Medulla oblongata (tissue), 1 donor: ENCODE results near the gene ERBB4.
"Not testable (repeated sequence)": the region's sequence is repeated elsewhere in the genome, so short reads cannot be mapped to it uniquely, and the experiment has no call there.

ENCODE experiments used
- DNase-seq: peaks from one replicate; pipeline ENCODE4 v3.0.0-alpha.2; 2015; ENCODE audit errors: extremely low spot score

ERBB4 gene

GRCh38 chr2:212226114-212226513 is 312.5 kb downstream of the ERBB4 start:
- DNase-seq: no peak

GRCh38 chr2:212223696-212224095 is 314.9 kb downstream of the ERBB4 start:
- DNase-seq: no peak

GRCh38 chr2:212213191-212213590 is 325.4 kb downstream of the ERBB4 start:
- no peak for DNase-seq

GRCh38 chr2:212208467-212208866 is 330.1 kb downstream of the ERBB4 start:
- DNase-seq: no peak

GRCh38 chr2:212197776-212198175 is 340.8 kb downstream of the ERBB4 start:
- no peak for DNase-seq

- no peak for DNase-seq
Observed at GRCh38 chr2:212195626-212196025, 343.0 kb downstream of the ERBB4 start.

- DNase-seq: no peak
Observed at GRCh38 chr2:212194396-212194795, 344.2 kb downstream of the ERBB4 start.

GRCh38 chr2:212193803-212194202 is 344.8 kb downstream of the ERBB4 start:
- no peak for DNase-seq

- DNase-seq: no peak
Observed at GRCh38 chr2:212193056-212193455, 345.5 kb downstream of the ERBB4 start.

- not testable (repeated sequence) for DNase-seq
Observed at GRCh38 chr2:212191438-212191837, 347.2 kb downstream of the ERBB4 start.

GRCh38 chr2:212186166-212186565 is 352.4 kb downstream of the ERBB4 start:
- no peak for DNase-seq

GRCh38 chr2:212181646-212182045 is 357.0 kb downstream of the ERBB4 start:
- DNase-seq: no peak

GRCh38 chr2:212180408-212181083 is 358.1 kb downstream of the ERBB4 start:
- no peak for DNase-seq

- no peak for DNase-seq
Observed at GRCh38 chr2:212177724-212178123, 360.9 kb downstream of the ERBB4 start.

- DNase-seq: no peak
Observed at GRCh38 chr2:212176151-212176550, 362.5 kb downstream of the ERBB4 start.

- DNase-seq: no peak
Observed at GRCh38 chr2:212173756-212174510, 364.7 kb downstream of the ERBB4 start.

GRCh38 chr2:212173331-212173730 is 365.3 kb downstream of the ERBB4 start:
- no peak for DNase-seq

- no peak for DNase-seq
Observed at GRCh38 chr2:212170382-212170781, 368.2 kb downstream of the ERBB4 start.

GRCh38 chr2:212158081-212158480 is 380.5 kb downstream of the ERBB4 start:
- DNase-seq: no peak

GRCh38 chr2:212157012-212157411 is 381.6 kb downstream of the ERBB4 start:
- no peak for DNase-seq

GRCh38 chr2:212156088-212156487 is 382.5 kb downstream of the ERBB4 start:
- DNase-seq: no peak

GRCh38 chr2:212154477-212154878 is 384.1 kb downstream of the ERBB4 start:
- DNase-seq: no peak

- no peak for DNase-seq
Observed at GRCh38 chr2:212153923-212154322, 384.7 kb downstream of the ERBB4 start.
